GM23338 (cell line): ENCODE data around the gene C3orf22. TPM values are rescaled to one million over a fixed set of nuclear protein-coding genes. Genes with fewer than 3 reads are reported as not detected.
A peak's percentile ranks its signal among the peaks of the same experiment; 100 is the strongest.

ENCODE experiments used
- ATAC-seq: fragments of 200-7000 bp; cut with Tn5 transposase; 3 replicates; pipeline ENCODE4 v1.9.1; 2020
- DNase-seq: peaks from one replicate; pipeline ENCODE4 v3.0.0-alpha.2; 2015; ENCODE audit warnings: low spot score
- H2AFZ ChIP-seq: fragments of 200-600 bp; sonication (generic); 2 replicates; pipeline ENCODE4 v1.8.0; 2016; ENCODE audit warnings: antibody characterized with exemption, mild to moderate bottlenecking, moderate library complexity
- H3F3A ChIP-seq: fragments of 200-600 bp; sonication (generic); replicated peaks from 2 replicates; pipeline ENCODE4 v1.8.0; 2017; ENCODE audit warnings: antibody characterized with exemption, mixed run types, low read depth
- H3K27ac ChIP-seq: fragments of 200-600 bp; sonication (generic); 2 replicates; pipeline ENCODE4 v1.6.1; 2016; ENCODE audit warnings: low read depth
- H3K27me3 ChIP-seq: fragments of 200-600 bp; sonication (generic); 2 replicates; pipeline ENCODE4 v1.8.0; 2016; ENCODE audit warnings: mild to moderate bottlenecking, mixed run types, moderate library complexity; ENCODE audit not compliant: insufficient read depth
- H3K36me3 ChIP-seq: fragments of 200-600 bp; sonication (generic); 2 replicates; pipeline ENCODE4 v1.8.0; 2016; ENCODE audit warnings: mild to moderate bottlenecking; ENCODE audit not compliant: insufficient read depth
- H3K4me1 ChIP-seq: fragments of 200-600 bp; sonication (generic); 2 replicates; pipeline ENCODE4 v1.8.0; 2016; ENCODE audit warnings: mild to moderate bottlenecking, moderate library complexity; ENCODE audit not compliant: insufficient read depth
- H3K4me2 ChIP-seq: fragments of 200-600 bp; sonication (generic); 2 replicates; pipeline ENCODE4 v1.7.1; 2017; ENCODE audit warnings: mixed run types
- H3K4me3 ChIP-seq: fragments of 200-600 bp; sonication (generic); 2 replicates; pipeline ENCODE4 v1.6.1; 2016; ENCODE audit warnings: mixed run types
- H3K79me2 ChIP-seq: fragments of 200-600 bp; sonication (generic); replicated peaks from 2 replicates; pipeline ENCODE4 v1.8.0; 2017; ENCODE audit warnings: mild to moderate bottlenecking; ENCODE audit not compliant: insufficient read depth
- H3K9me2 ChIP-seq: fragments of 200-600 bp; sonication (generic); 2 replicates; pipeline ENCODE4 v1.8.0; 2017; ENCODE audit not compliant: insufficient read depth
- H4K20me1 ChIP-seq: fragments of 200-600 bp; sonication (generic); replicated peaks from 2 replicates; pipeline ENCODE4 v1.8.0; 2017; ENCODE audit warnings: mild to moderate bottlenecking; ENCODE audit not compliant: insufficient read depth
- H3K27ac Mint-ChIP-seq: 2 replicates; pipeline ENCODE4 v1.8.0; 2020; ENCODE audit warnings: inconsistent platforms, mild to moderate bottlenecking, moderate library complexity, mixed read lengths
- H3K27me3 Mint-ChIP-seq: 3 replicates; pipeline ENCODE4 v1.8.0; 2022; ENCODE audit warnings: low read depth, mild to moderate bottlenecking, moderate library complexity, mixed read lengths, inconsistent platforms; ENCODE audit not compliant: insufficient read depth, poor library complexity
- H3K36me3 Mint-ChIP-seq: 3 replicates; pipeline ENCODE4 v1.8.0; 2021; ENCODE audit warnings: low read depth, mild to moderate bottlenecking, inconsistent platforms, moderate library complexity, mixed read lengths
- H3K4me1 Mint-ChIP-seq: 3 replicates; pipeline ENCODE4 v1.8.0; 2020; ENCODE audit warnings: mild to moderate bottlenecking, inconsistent platforms, mixed read lengths
- H3K4me3 Mint-ChIP-seq: 3 replicates; pipeline ENCODE4 v1.8.0; 2021; ENCODE audit warnings: moderate library complexity, mild to moderate bottlenecking, inconsistent platforms, mixed read lengths
- H3K9me3 Mint-ChIP-seq: 3 replicates; pipeline ENCODE4 v1.8.0; 2020; ENCODE audit warnings: moderate library complexity, mild to moderate bottlenecking, inconsistent platforms, mixed read lengths
- CTCF ChIP-seq, 2 experiments: fragments of 200-600 bp in 1 of 2; sonication (generic) in 1 of 2; conservative IDR thresholded peaks; 2 replicates each; pipeline versions ENCODE4 v1.5.1 to v1.6.1; 2016 to 2017; ENCODE audit warnings: antibody characterized with exemption in 2 of 2, low read depth in 2 of 2, mild to moderate bottlenecking in 2 of 2, moderate library complexity in 1 of 2
- JUNB ChIP-seq: IDR thresholded peaks from one replicate; pipeline ENCODE4 v1.6.1; 2016; ENCODE audit warnings: antibody characterized with exemption; ENCODE audit not compliant: unreplicated experiment
- POLR2AphosphoS5 ChIP-seq: IDR thresholded peaks from 2 replicates; pipeline ENCODE4 v1.6.1; 2016; ENCODE audit warnings: antibody characterized with exemption, low read depth
- ZNF331 ChIP-seq: fragments of 250-450 bp; sonication (Bioruptor Pico); IDR thresholded peaks from 2 replicates; pipeline ENCODE4 v1.5.0; 2020; ENCODE audit warnings: low read depth, mild to moderate bottlenecking, moderate library complexity
- polyA plus RNA-seq: library from polyadenylated mRNA; unstranded; fragments of >200 nt; fragmentation: Nextera tagmentation; extraction: Ambion mirVana; gene quantifications from 2 replicates; pipeline ENCODE4 v1.2.1, GENCODE V29; 2016
- total RNA-seq: library from RNA; depleted of rRNA; stranded (reverse); fragments of >200 nt; shearing (Covaris generic); gene quantifications from 2 replicates; pipeline ENCODE4 v1.2.3, GENCODE V29; 2014

Gene C3orf22
- total and polyA plus RNA-seq, 2 experiments from 2014 or later = not detected

GRCh38 chr3:126556637-126557414, 1.9 kb downstream of the C3orf22 start:
- H3K27me3 Mint-ChIP-seq = peaks cover 3% of the 10 kb centered on the region
- no peak overlapping the region for H3K4me3 Mint-ChIP-seq
- no peaks in the 10 kb centered on the region for H3K9me3 Mint-ChIP-seq
- Histone ChIP-seq H3K27me3 (no peaks in the 10 kb centered on the region), H4K20me1 (no peaks in the 10 kb centered on the region), H3K4me3 (no peak overlapping the region), H3K36me3 (no peaks in the 10 kb centered on the region), H3K4me2 (no peak overlapping the region), H2AFZ (no peak overlapping the region), H3K9me2 (no peaks in the 10 kb centered on the region), H3K4me1 (no peaks in the 10 kb centered on the region), H3K27ac (no peak overlapping the region), H3F3A (no peaks in the 10 kb centered on the region), H3K79me2 (no peaks in the 10 kb centered on the region)
- no peak overlapping the region for H3K27ac Mint-ChIP-seq
- DNase-seq (no peak), ATAC-seq (no peak)
- peaks cover 5% of the 10 kb centered on the region for H3K4me1 Mint-ChIP-seq
- TF ChIP-seq CTCF (conservative IDR thresholded peaks at IDR 0.05; ENCODE audit: low read depth in 2 of 2) (0 out of 4 replicates have a peak, but pooled peaks of 1 of the 2 experiments have one; percentile 9), POLR2AphosphoS5 (no peak)
- no peaks in the 10 kb centered on the region for H3K36me3 Mint-ChIP-seq

GRCh38 chr3:126555795-126556636, 2.7 kb downstream of the C3orf22 start:
- Mint-ChIP-seq H3K27ac (no peak overlapping the region), H3K4me1 (peaks cover 5% of the 10 kb centered on the region), H3K4me3 (no peak overlapping the region), H3K36me3 (no peaks in the 10 kb centered on the region), H3K27me3 (peaks cover 3% of the 10 kb centered on the region), H3K9me3 (no peaks in the 10 kb centered on the region; the same call in 2 of the 3 replicates)
- TF ChIP-seq ZNF331 (CRISPR knock-in tag) (no peak), JUNB (no peak), CTCF (conservative IDR thresholded peaks at IDR 0.05; ENCODE audit: low read depth in 2 of 2) (no peak)
- Histone ChIP-seq H3K36me3 (no peaks in the 10 kb centered on the region), H3F3A (no peaks in the 10 kb centered on the region), H3K27ac (no peak overlapping the region), H2AFZ (no peak overlapping the region), H3K4me2 (no peak overlapping the region), H3K9me2 (no peaks in the 10 kb centered on the region), H3K79me2 (no peaks in the 10 kb centered on the region), H3K27me3 (no peaks in the 10 kb centered on the region), H4K20me1 (no peaks in the 10 kb centered on the region), H3K4me3 (no peak overlapping the region), H3K4me1 (no peaks in the 10 kb centered on the region)
- no peak for DNase-seq
- ATAC-seq = no peak
